Body of pancreas (tissue), 4 donors: ENCODE results near the gene ASIC5. TPM values are rescaled to one million over a fixed set of nuclear protein-coding genes. Genes with fewer than 3 reads are reported as not detected.

ENCODE experiments used
- ATAC-seq: fragments of 150-250 bp; one replicate; pipeline ENCODE4 v1.9.1; 2016
- DNase-seq, 4 donors: peaks; one replicate each; pipeline ENCODE4 v3.0.0-alpha.2; 2019
- H3K27ac ChIP-seq, 4 donors: fragments of 200-600 bp; sonication (generic); 1 replicate in 3 of 4; 2 replicates in 1 of 4; pipeline versions ENCODE4 v1.5.1 to v1.6.1; 2016 to 2019; ENCODE audit warnings: mild to moderate bottlenecking in 1 of 4, mixed read lengths in 1 of 4, moderate library complexity in 1 of 4
- H3K27me3 ChIP-seq, 2 donors: fragments of 200-600 bp; sonication (generic); one replicate each; pipeline ENCODE4 v1.6.0; 2016; ENCODE audit warnings: mild to moderate bottlenecking in 1 of 2
- H3K36me3 ChIP-seq, 2 donors: fragments of 200-600 bp; sonication (generic); replicated peaks in 1 of 2; 2 replicates each; pipeline ENCODE4 v1.5.1; 2016; ENCODE audit warnings: low read depth in 2 of 2; ENCODE audit not compliant: insufficient read depth in 1 of 2
- H3K4me1 ChIP-seq: fragments of 200-600 bp; sonication (generic); one replicate; pipeline ENCODE4 v1.6.0; 2016
- H3K4me3 ChIP-seq, 2 donors: fragments of 200-600 bp; sonication (generic); 1 replicate in 1 of 2; 2 replicates in 1 of 2; pipeline ENCODE4 v1.5.1; 2016 to 2019
- H3K9me3 ChIP-seq, 3 donors: fragments of 200-600 bp; sonication (generic); 1 replicate in 2 of 3; 2 replicates in 1 of 3; pipeline ENCODE4 v1.5.1; 2016
- POLR2A ChIP-seq, 3 donors: fragments of 450-650 bp; IDR thresholded peaks; one replicate each; pipeline ENCODE4 v1.6.1; 2016; ENCODE audit warnings: antibody characterized with exemption in 3 of 3, mild to moderate bottlenecking in 2 of 3
- WGBS, 2 donors: methylation state at CpG; one replicate each; pipeline ENCODE4 v1.1.5; 2017; 5-methylcytosine and 5-hydroxymethylcytosine counted together
- intact Hi-C: fragments of 100-400 bp; cut with DNase I; formaldehyde crosslinking; loops from one replicate; pipeline ENCODE4 v1.15.1; 2023
- total RNA-seq, 2 donors: library from RNA; depleted of rRNA; stranded (reverse); fragments of >200 nt; gene quantifications; one replicate each; pipeline ENCODE4 v1.1.0, GENCODE V29; 2016
- TF ChIP-seq, protein P1 (sequence below), 7 experiments: fragments of 450-650 bp in 4 of 7; fragments of 200-600 bp in 3 of 7; sonication (generic) in 3 of 7; IDR thresholded peaks; one replicate each; pipeline ENCODE4 v1.5.1; 2016 to 2019; ENCODE audit warnings: antibody characterized with exemption in 7 of 7

The ASIC5 gene
- total RNA-seq, 2 donors from 2014 or later = not detected

- intact Hi-C loops = no loop called here
- no peaks in the 10 kb centered on the region for H3K27me3 ChIP-seq
- WGBS, 2 donors = 65 to 74% methylated on average over 4 of the region's 4 CpGs
- DNase-seq (no peak), ATAC-seq (no peak)
- TF ChIP-seq, protein P1, sequence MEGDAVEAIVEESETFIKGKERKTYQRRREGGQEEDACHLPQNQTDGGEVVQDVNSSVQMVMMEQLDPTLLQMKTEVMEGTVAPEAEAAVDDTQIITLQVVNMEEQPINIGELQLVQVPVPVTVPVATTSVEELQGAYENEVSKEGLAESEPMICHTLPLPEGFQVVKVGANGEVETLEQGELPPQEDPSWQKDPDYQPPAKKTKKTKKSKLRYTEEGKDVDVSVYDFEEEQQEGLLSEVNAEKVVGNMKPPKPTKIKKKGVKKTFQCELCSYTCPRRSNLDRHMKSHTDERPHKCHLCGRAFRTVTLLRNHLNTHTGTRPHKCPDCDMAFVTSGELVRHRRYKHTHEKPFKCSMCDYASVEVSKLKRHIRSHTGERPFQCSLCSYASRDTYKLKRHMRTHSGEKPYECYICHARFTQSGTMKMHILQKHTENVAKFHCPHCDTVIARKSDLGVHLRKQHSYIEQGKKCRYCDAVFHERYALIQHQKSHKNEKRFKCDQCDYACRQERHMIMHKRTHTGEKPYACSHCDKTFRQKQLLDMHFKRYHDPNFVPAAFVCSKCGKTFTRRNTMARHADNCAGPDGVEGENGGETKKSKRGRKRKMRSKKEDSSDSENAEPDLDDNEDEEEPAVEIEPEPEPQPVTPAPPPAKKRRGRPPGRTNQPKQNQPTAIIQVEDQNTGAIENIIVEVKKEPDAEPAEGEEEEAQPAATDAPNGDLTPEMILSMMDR (IDR thresholded peaks at IDR 0.05) = no peak
- TF ChIP-seq POLR2A (IDR thresholded peaks at IDR 0.05) = no peak
- H3K36me3 ChIP-seq = no peaks in the 10 kb centered on the region
- H3K27ac ChIP-seq = no peak overlapping the region
- H3K4me1 ChIP-seq = no peaks in the 10 kb centered on the region
- H3K4me3 ChIP-seq = no peak overlapping the region
- no peaks in the 10 kb centered on the region for H3K9me3 ChIP-seq
Measured at GRCh38 chr4:155849042-155849441, 17.0 kb downstream of the ASIC5 start.

GRCh38 chr4:155846929-155847328, 19.1 kb downstream of the ASIC5 start:
- no peak overlapping the region for H3K4me3 ChIP-seq
- no peak for ATAC-seq
- no peaks in the 10 kb centered on the region for H3K4me1 ChIP-seq
- intact Hi-C loops = no loop called here
- no peak for DNase-seq
- no peak overlapping the region for H3K27ac ChIP-seq
- H3K36me3 ChIP-seq = no peaks in the 10 kb centered on the region
- H3K9me3 ChIP-seq = no peaks in the 10 kb centered on the region
- TF ChIP-seq, protein P1 (IDR thresholded peaks at IDR 0.05) = no peak
- H3K27me3 ChIP-seq = no peaks in the 10 kb centered on the region

- Histone ChIP-seq H3K27ac (no peak overlapping the region), H3K4me3 (no peak overlapping the region), H3K36me3 (no peaks in the 10 kb centered on the region), H3K9me3 (no peaks in the 10 kb centered on the region), H3K27me3 (no peaks in the 10 kb centered on the region), H3K4me1 (no peaks in the 10 kb centered on the region)
- TF ChIP-seq POLR2A (IDR thresholded peaks at IDR 0.05) = no peak
- TF ChIP-seq, protein P1 (IDR thresholded peaks at IDR 0.05) = no peak
- intact Hi-C loops = no loop called here
- ATAC-seq (no peak), DNase-seq (no peak)
Measured at GRCh38 chr4:155842080-155842479, 24.0 kb downstream of the ASIC5 start.

DNA sequence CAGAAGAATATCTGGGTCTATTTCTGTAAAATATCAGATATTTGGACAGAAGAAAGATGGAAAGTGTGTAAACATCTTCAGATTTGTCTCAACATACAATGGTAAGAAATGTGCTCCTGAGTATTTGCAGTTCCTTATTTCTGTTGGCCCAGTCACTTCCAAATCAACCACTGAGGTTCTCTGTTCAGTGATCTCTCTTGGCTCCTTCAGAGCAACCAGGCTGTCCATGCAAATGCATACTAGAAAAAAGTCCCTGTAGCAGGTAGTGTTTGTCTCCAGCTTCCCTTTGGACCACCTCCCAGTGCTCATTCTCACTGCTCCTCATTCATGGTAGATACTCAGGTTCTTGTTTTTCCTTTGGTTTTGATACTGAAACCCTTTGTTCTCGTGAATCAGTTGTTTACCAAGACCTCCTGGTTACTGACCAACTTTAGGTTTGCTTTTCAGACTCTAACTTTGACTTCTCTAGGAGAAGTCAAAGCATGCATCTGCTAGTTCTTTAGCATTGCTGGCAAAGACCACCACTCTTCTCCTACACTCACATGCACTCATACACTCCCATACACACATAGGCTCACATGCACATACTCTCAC, 28.8 kb downstream of the ASIC5 start:
- Histone ChIP-seq H3K27ac (no peak overlapping the region), H3K27me3 (no peaks in the 10 kb centered on the region)
- 52 to 59% methylated on average over 1 of the region's 1 CpG for WGBS, 2 donors

GRCh38 chr4:155832664-155833063, 33.4 kb downstream of the ASIC5 start:
- no peaks in the 10 kb centered on the region for H3K27me3 ChIP-seq
- no peaks in the 10 kb centered on the region for H3K36me3 ChIP-seq
- TF ChIP-seq, protein P1 (IDR thresholded peaks at IDR 0.05) = no peak
- no peak for TF ChIP-seq POLR2A (IDR thresholded peaks at IDR 0.05)
- no peaks in the 10 kb centered on the region for H3K4me1 ChIP-seq
- ATAC-seq (no peak), DNase-seq (no peak)
- intact Hi-C loops = no loop called here
- H3K4me3 ChIP-seq = no peak overlapping the region
- H3K27ac ChIP-seq = no peak overlapping the region
- no peaks in the 10 kb centered on the region for H3K9me3 ChIP-seq

More for the DNA sequence above, 28.8 kb downstream of the ASIC5 start:
- Histone ChIP-seq H3K9me3 (no peaks in the 10 kb centered on the region), H3K4me1 (no peaks in the 10 kb centered on the region), H3K4me3 (no peak overlapping the region), H3K36me3 (no peaks in the 10 kb centered on the region)
- TF ChIP-seq POLR2A (IDR thresholded peaks at IDR 0.05) = no peak
- TF ChIP-seq, protein P1 (IDR thresholded peaks at IDR 0.05) = no peak
- intact Hi-C loops = no loop called here
- DNase-seq = no peak
- no peak for ATAC-seq
